ENCODE results near the gene DOK7.

GRCh38 chr4:3500111-3500510 lies 37.0 kb downstream of the DOK7 start:
- TF ChIP-seq CTCF (IDR thresholded peaks at IDR 0.05) (no peak), POLR2A (IDR thresholded peaks at IDR 0.05) (no peak)
